Testis (tissue), 3 donors: ENCODE results near the gene PRR7. TPM values are rescaled to one million over a fixed set of nuclear protein-coding genes. Genes with fewer than 3 reads are reported as not detected.

Experiments used
- DNase-seq: peaks from one replicate; pipeline ENCODE4 v3.0.0-alpha.2; 2019
- H3K27ac ChIP-seq, 2 donors: fragments of 200-600 bp; sonication (generic); one replicate each; pipeline ENCODE4 v1.5.1; 2019
- H3K27me3 ChIP-seq: fragments of 200-600 bp; sonication (generic); one replicate; pipeline ENCODE4 v1.5.1; 2019
- H3K36me3 ChIP-seq: fragments of 200-600 bp; sonication (generic); one replicate; pipeline ENCODE4 v1.5.1; 2017; ENCODE audit warnings: low read depth; ENCODE audit errors: missing control alignments
- H3K4me1 ChIP-seq: fragments of 200-600 bp; sonication (generic); one replicate; pipeline ENCODE4 v1.5.1; 2019
- H3K4me3 ChIP-seq, 2 donors: fragments of 200-600 bp; sonication (generic); one replicate each; pipeline ENCODE4 v1.5.1; 2017 to 2019
- H3K9me3 ChIP-seq: fragments of 200-600 bp; sonication (generic); one replicate; pipeline ENCODE4 v1.5.1; 2017
- CTCF ChIP-seq, 3 experiments: fragments of 450-650 bp in 2 of 3; fragments of 200-600 bp in 1 of 3; sonication (generic) in 1 of 3; IDR thresholded peaks; one replicate each; pipeline ENCODE4 v1.5.1; 2016 to 2019; ENCODE audit warnings: antibody characterized with exemption in 3 of 3, mild to moderate bottlenecking in 2 of 3, moderate library complexity in 1 of 3
- POLR2A ChIP-seq: fragments of 450-650 bp; IDR thresholded peaks from one replicate; pipeline ENCODE4 v1.6.1; 2017; ENCODE audit warnings: antibody characterized with exemption, mild to moderate bottlenecking, moderate library complexity
- WGBS, 2 donors: methylation state at CpG; one replicate each; pipeline ENCODE4 v1.1.5; 2018; 5-methylcytosine and 5-hydroxymethylcytosine counted together
- intact Hi-C: fragments of 100-400 bp; cut with DNase I; formaldehyde crosslinking; loops from one replicate; pipeline ENCODE4 v1.15.1; 2023; ENCODE audit warnings: low total_unique reads
- polyA plus RNA-seq: library from polyadenylated mRNA; stranded (reverse); fragments of 350-450 nt; fragmentation: Illumina TruSeq; extraction: RNeasy Lipid Tissue Mini Kit (QIAGEN cat#74804); gene quantifications from one replicate; pipeline ENCODE4 v1.2.3, GENCODE V29; 2014; ENCODE audit warnings: low read depth, low replicate concordance; ENCODE audit not compliant: insufficient read depth
- total RNA-seq, 2 donors: library from RNA; depleted of rRNA; stranded (reverse); fragments of >200 nt; gene quantifications; one replicate each; pipeline ENCODE4 v1.2.3, GENCODE V29; 2016

The PRR7 gene
- total and polyA plus RNA-seq, 3 donors from 2014 or later = 2.8 to 23.2 (median 19.9) TPM

GRCh38 chr5:177440211-177440989 lies 6.2 kb upstream of the PRR7 start:
- no peak for DNase-seq
- WGBS, 2 donors = 85 to 94% methylated on average over 18 to 23 of the region's 24 CpGs
- H3K27me3 ChIP-seq = no peaks in the 10 kb centered on the region
- H3K4me3 ChIP-seq = no peak overlapping the region
- H3K4me1 ChIP-seq = no peaks in the 10 kb centered on the region
- no peak overlapping the region for H3K27ac ChIP-seq
- no peak for TF ChIP-seq POLR2A
- TF ChIP-seq CTCF (IDR thresholded peaks at IDR 0.05) = no peak
- H3K9me3 ChIP-seq = no peaks in the 10 kb centered on the region
- H3K36me3 ChIP-seq = no peaks in the 10 kb centered on the region
- intact Hi-C loops = no loop called here

- DNase-seq = no peak
- Histone ChIP-seq H3K9me3 (no peaks in the 10 kb centered on the region), H3K36me3 (no peaks in the 10 kb centered on the region), H3K4me3 (no peak overlapping the region), H3K4me1 (peaks cover 3% of the 10 kb centered on the region), H3K27ac (no peak overlapping the region), H3K27me3 (no peaks in the 10 kb centered on the region)
- no peak for TF ChIP-seq CTCF (IDR thresholded peaks at IDR 0.05)
- no peak for TF ChIP-seq POLR2A
- intact Hi-C loops = no loop called here
- WGBS, 2 donors = 90% methylated on average over 20 to 26 of the region's 26 CpGs
These were observed 5.4 kb upstream of the PRR7 start for GRCh38 chr5:177440990-177441780.

- no peak overlapping the region for H3K4me3 ChIP-seq
- no peaks in the 10 kb centered on the region for H3K36me3 ChIP-seq
- TF ChIP-seq POLR2A (no peak), CTCF (IDR thresholded peaks at IDR 0.05) (no peak)
- no peaks in the 10 kb centered on the region for H3K9me3 ChIP-seq
- H3K27ac ChIP-seq = no peak overlapping the region
- 91 to 93% methylated on average over 8 to 20 of the region's 20 CpGs for WGBS, 2 donors
- no peak for DNase-seq
- intact Hi-C loops = no loop called here
- peaks cover 9% of the 10 kb centered on the region for H3K4me1 ChIP-seq
- no peaks in the 10 kb centered on the region for H3K27me3 ChIP-seq
These were observed 4.4 kb upstream of the PRR7 start for GRCh38 chr5:177442066-177442826.

- 84 to 100% methylated on average over 1 to 15 of the region's 15 CpGs for WGBS, 2 donors
- no peak for DNase-seq
- TF ChIP-seq CTCF (IDR thresholded peaks at IDR 0.05) (no peak), POLR2A (no peak)
- Histone ChIP-seq H3K27ac (no peak overlapping the region), H3K36me3 (no peaks in the 10 kb centered on the region), H3K27me3 (no peaks in the 10 kb centered on the region), H3K4me1 (peaks cover 16% of the 10 kb centered on the region), H3K9me3 (no peaks in the 10 kb centered on the region), H3K4me3 (no peak overlapping the region)
- intact Hi-C loops = no loop called here
These were observed 3.2 kb upstream of the PRR7 start for GRCh38 chr5:177443144-177443983.
